ENCODE measurements around the gene PRPF8. TPM values are rescaled to one million over a fixed set of nuclear protein-coding genes. Genes with fewer than 3 reads are reported as not detected.

Gene PRPF8
- total RNA-seq, 1 experiment from 2014 or later, result 296 TPM

DNA sequence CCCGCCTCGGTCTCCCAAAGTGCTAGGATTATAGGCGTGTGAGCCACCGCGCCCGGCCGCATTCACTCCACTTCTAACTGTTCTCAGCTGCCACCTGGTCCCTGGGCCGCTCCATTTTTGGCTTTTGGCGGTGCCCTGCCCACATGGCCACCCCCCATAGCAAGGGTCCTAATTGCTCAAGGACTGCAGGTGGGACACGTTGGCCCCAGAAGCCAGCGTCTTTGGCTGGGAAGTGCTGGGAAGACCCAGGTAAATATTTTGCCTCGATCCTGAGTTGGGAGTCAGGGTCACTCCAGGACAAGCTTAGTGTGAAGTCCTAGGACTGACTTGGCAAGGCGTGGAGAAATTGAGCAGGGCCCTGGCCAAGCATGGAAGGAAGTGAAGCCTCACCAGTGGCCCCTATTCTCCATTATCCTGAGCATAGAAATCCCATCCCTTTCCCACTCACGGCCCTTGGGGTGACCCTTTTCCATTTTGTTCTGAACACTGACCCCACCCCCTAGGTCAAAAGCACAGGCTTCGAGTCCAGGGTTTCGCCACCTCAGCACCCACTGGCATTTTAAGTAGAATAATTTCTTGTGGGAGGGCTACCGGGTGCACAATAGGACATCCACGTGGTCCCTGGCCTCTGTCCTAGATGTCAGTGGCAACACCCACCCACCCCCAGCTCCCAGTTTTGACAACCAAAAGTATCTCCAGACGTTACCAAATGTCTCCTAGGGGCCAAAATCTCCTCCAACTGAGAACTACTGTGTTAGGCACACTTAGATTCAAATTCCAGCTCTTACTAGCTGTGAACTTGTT, 33.9 kb upstream of the PRPF8 start:
- ChIA-PET POLR2A (interaction anchor here (0.7 kb wide), 1 partner anchor 58 kb away, joined by 4 read pairs; no protein-coding TSS in a partner anchor), CTCF (interaction anchor here (0.6 kb wide), 1 partner anchor 70 kb away, joined by 6 read pairs; no protein-coding TSS in a partner anchor)
- in situ Hi-C loops (cut with HindIII; ENCODE audit: low pct_unique_long_range_greater_than_20kb, low sequenced_read_pairs), result no loop called here
- ATAC-seq (no peak), DNase-seq (ENCODE audit: low read depth, low spot score) (no peak)
- Histone ChIP-seq H3K4me1 (ENCODE audit: control insufficient read depth, insufficient read depth, low read length) (peaks cover 21% of the 10 kb centered on the region), H3K4me3 (ENCODE audit: low read depth in 2 of 2, low read length in 2 of 2) (no peak overlapping the region), H3K9me3 (ENCODE audit: control insufficient read depth, insufficient read depth, low read depth, low read length) (no peaks in the 10 kb centered on the region), H3K36me3 (ENCODE audit: control insufficient read depth, insufficient read depth, low read length) (no peaks in the 10 kb centered on the region; the same call in 1 of the 2 replicates), H3K27ac (ENCODE audit: low read length) (peak overlapping the region; percentile 99), H3K27me3 (ENCODE audit: control insufficient read depth, insufficient read depth, low read length) (no peaks in the 10 kb centered on the region)
- BruUV-seq (replicated peaks), result no TSS peak
- intact Hi-C loops (cut with micrococcal nuclease; ENCODE audit: unreplicated experiment), result no loop called here
- TF ChIP-seq SIN3A (IDR thresholded peaks at IDR 0.05; ENCODE audit: borderline replicate concordance, insufficient read depth, low read depth, low read length) (no peak), TCF7L2 (IDR thresholded peaks at IDR 0.05; ENCODE audit: low read depth, low read length) (no peak), POLR2AphosphoS5 (IDR thresholded peaks at IDR 0.05; ENCODE audit: low read depth, low read length) (no peak)
- TF ChIP-seq, protein P1, sequence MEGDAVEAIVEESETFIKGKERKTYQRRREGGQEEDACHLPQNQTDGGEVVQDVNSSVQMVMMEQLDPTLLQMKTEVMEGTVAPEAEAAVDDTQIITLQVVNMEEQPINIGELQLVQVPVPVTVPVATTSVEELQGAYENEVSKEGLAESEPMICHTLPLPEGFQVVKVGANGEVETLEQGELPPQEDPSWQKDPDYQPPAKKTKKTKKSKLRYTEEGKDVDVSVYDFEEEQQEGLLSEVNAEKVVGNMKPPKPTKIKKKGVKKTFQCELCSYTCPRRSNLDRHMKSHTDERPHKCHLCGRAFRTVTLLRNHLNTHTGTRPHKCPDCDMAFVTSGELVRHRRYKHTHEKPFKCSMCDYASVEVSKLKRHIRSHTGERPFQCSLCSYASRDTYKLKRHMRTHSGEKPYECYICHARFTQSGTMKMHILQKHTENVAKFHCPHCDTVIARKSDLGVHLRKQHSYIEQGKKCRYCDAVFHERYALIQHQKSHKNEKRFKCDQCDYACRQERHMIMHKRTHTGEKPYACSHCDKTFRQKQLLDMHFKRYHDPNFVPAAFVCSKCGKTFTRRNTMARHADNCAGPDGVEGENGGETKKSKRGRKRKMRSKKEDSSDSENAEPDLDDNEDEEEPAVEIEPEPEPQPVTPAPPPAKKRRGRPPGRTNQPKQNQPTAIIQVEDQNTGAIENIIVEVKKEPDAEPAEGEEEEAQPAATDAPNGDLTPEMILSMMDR (IDR thresholded peaks at IDR 0.05), result no peak

DNA sequence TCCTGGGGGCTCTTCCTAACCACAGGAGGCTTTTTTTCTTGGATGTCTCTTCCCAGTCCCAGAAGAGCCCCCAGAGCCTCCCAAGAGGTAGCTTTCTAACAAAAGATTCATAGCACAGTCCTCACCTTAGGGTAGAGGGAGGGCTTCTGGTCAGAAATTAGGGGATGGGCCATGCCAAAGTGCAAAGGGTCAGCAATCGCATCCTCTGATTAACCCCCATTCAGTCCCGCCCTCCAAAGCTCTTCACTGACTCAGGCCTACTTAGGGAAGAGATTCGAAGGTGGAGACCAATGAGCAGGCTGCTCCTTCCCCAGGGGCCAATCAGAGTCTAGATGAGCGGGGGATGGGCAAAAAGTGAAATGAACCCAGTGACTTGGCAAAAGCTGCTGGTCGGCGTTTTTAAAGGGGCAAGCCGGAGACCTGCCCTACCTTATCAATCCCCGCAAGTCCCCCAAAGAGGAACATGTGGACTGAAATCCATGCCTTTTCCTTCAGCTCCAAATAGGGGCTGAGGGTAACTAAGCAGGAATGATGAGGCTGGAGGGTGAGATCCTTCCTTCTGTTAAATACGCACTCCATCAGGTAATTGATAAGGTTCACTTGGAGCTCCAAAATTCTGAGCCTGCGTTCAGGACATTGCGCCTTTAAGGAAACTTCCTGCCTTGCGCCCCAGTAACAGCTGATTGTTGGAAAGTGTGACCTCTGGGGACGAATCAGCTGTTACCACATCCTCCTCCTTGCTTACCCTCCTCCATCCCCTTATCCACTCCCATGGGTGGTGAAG, 32.4 kb upstream of the PRPF8 start:
- Histone ChIP-seq H3K36me3 (ENCODE audit: control insufficient read depth, insufficient read depth, low read length) (peaks cover 4% of the 10 kb centered on the region; the same call in 1 of the 2 replicates), H3K27ac (ENCODE audit: low read length) (peak overlapping the region; percentile 99), H3K9me3 (ENCODE audit: control insufficient read depth, insufficient read depth, low read depth, low read length) (no peaks in the 10 kb centered on the region), H3K27me3 (ENCODE audit: control insufficient read depth, insufficient read depth, low read length) (no peaks in the 10 kb centered on the region), H3K4me3 (ENCODE audit: low read depth in 2 of 2, low read length in 2 of 2) (peak overlapping the region; percentile 78 to 79), H3K4me1 (ENCODE audit: control insufficient read depth, insufficient read depth, low read length) (peaks cover 36% of the 10 kb centered on the region)
- in situ Hi-C loops (cut with HindIII; ENCODE audit: low pct_unique_long_range_greater_than_20kb, low sequenced_read_pairs), result no loop called here
- no TSS peak for BruUV-seq (replicated peaks)
- ATAC-seq (peak; percentile 82), DNase-seq (ENCODE audit: low read depth, low spot score) (peak; percentile 99)
- TF ChIP-seq SIN3A (IDR thresholded peaks at IDR 0.05; ENCODE audit: borderline replicate concordance, insufficient read depth, low read depth, low read length), result 0 out of 2 replicates have a peak, but pooled peaks have one; percentile 36
- TF ChIP-seq, protein P1 (IDR thresholded peaks at IDR 0.05), result no peak
- TF ChIP-seq, protein P2, sequence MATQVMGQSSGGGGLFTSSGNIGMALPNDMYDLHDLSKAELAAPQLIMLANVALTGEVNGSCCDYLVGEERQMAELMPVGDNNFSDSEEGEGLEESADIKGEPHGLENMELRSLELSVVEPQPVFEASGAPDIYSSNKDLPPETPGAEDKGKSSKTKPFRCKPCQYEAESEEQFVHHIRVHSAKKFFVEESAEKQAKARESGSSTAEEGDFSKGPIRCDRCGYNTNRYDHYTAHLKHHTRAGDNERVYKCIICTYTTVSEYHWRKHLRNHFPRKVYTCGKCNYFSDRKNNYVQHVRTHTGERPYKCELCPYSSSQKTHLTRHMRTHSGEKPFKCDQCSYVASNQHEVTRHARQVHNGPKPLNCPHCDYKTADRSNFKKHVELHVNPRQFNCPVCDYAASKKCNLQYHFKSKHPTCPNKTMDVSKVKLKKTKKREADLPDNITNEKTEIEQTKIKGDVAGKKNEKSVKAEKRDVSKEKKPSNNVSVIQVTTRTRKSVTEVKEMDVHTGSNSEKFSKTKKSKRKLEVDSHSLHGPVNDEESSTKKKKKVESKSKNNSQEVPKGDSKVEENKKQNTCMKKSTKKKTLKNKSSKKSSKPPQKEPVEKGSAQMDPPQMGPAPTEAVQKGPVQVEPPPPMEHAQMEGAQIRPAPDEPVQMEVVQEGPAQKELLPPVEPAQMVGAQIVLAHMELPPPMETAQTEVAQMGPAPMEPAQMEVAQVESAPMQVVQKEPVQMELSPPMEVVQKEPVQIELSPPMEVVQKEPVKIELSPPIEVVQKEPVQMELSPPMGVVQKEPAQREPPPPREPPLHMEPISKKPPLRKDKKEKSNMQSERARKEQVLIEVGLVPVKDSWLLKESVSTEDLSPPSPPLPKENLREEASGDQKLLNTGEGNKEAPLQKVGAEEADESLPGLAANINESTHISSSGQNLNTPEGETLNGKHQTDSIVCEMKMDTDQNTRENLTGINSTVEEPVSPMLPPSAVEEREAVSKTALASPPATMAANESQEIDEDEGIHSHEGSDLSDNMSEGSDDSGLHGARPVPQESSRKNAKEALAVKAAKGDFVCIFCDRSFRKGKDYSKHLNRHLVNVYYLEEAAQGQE (IDR thresholded peaks at IDR 0.05; ENCODE audit: insufficient read depth in 1 of 2, low read depth in 2 of 2, low read length in 1 of 2), result no peak
- TF ChIP-seq TCF7L2 (IDR thresholded peaks at IDR 0.05; ENCODE audit: low read depth, low read length), result peak; percentile 61
- TF ChIP-seq POLR2AphosphoS5 (IDR thresholded peaks at IDR 0.05; ENCODE audit: low read depth, low read length), result peak; percentile 32; the same call in 1 of the 2 replicates
- ChIA-PET CTCF (interaction anchor here (0.6 to 1.3 kb wide), 2 partner anchors 67 to 578 kb away, joined by 3 to 5 read pairs; no protein-coding TSS in a partner anchor), POLR2A (interaction anchor here (0.6 to 1.1 kb wide), 4 partner anchors 71 to 281 kb away, joined by 3 to 7 read pairs (median 3); partner anchors contain the start of gene SCARF1)
- intact Hi-C loops (cut with micrococcal nuclease; ENCODE audit: unreplicated experiment), result no loop called here
